Measurements from ENCODE around the gene RBM28. TPM values are rescaled to one million over a fixed set of nuclear protein-coding genes. Genes with fewer than 3 reads are reported as not detected.

The RBM28 gene
- total RNA-seq, 4 donors from 2014 or later = 27.5 to 70.8 (median 44.6) TPM

- no peak for TF ChIP-seq CTCF (IDR thresholded peaks at IDR 0.05; ENCODE audit: low read depth)
These were observed 16.6 kb upstream of the RBM28 start for GRCh38 chr7:128360359-128360678.

GRCh38 chr7:128359939-128360338 lies 16.2 kb upstream of the RBM28 start:
- TF ChIP-seq CTCF (IDR thresholded peaks at IDR 0.05; ENCODE audit: low read depth) = no peak

GRCh38 chr7:128359336-128359735 lies 15.6 kb upstream of the RBM28 start:
- TF ChIP-seq CTCF (IDR thresholded peaks at IDR 0.05; ENCODE audit: low read depth) = no peak

GRCh38 chr7:128358233-128358632 lies 14.5 kb upstream of the RBM28 start:
- no peak for TF ChIP-seq CTCF (IDR thresholded peaks at IDR 0.05; ENCODE audit: low read depth)

GRCh38 chr7:128357217-128357613 lies 13.5 kb upstream of the RBM28 start:
- no peak for TF ChIP-seq CTCF (IDR thresholded peaks at IDR 0.05; ENCODE audit: low read depth)

GRCh38 chr7:128356546-128357216 lies 13.0 kb upstream of the RBM28 start:
- TF ChIP-seq CTCF (IDR thresholded peaks at IDR 0.05; ENCODE audit: low read depth) = no peak

GRCh38 chr7:128353610-128354009 lies 9.9 kb upstream of the RBM28 start:
- no peak for TF ChIP-seq CTCF (IDR thresholded peaks at IDR 0.05; ENCODE audit: low read depth)

Data from subcutaneous adipose tissue (tissue), 4 donors.